Measurements from ENCODE around the gene THADA. TPM values are rescaled to one million over a fixed set of nuclear protein-coding genes. Genes with fewer than 3 reads are reported as not detected.

The THADA gene
- total RNA-seq, 1 experiment from 2014 or later, result 14.1 TPM

GRCh38 chr2:43346602-43347567, 249.0 kb downstream of the THADA start:
- Histone ChIP-seq H3K27ac (no peak overlapping the region), H3K9me3 (replicated peaks) (no peaks in the 10 kb centered on the region), H3K27me3 (replicated peaks) (no peaks in the 10 kb centered on the region), H3K4me1 (replicated peaks) (peaks cover 58% of the 10 kb centered on the region), H3K36me3 (no peaks in the 10 kb centered on the region), H3K4me3 (no peak overlapping the region)
- DNase-seq (ENCODE audit: low read depth in 1 of 2, low spot score in 2 of 2), result no peak

- no peaks in the 10 kb centered on the region for H3K9me3 ChIP-seq (replicated peaks)
- no peak overlapping the region for H3K27ac ChIP-seq
- H3K4me3 ChIP-seq, result no peak overlapping the region
- DNase-seq (ENCODE audit: low read depth in 1 of 2, low spot score in 2 of 2), result no peak
- no peaks in the 10 kb centered on the region for H3K36me3 ChIP-seq
- no peaks in the 10 kb centered on the region for H3K27me3 ChIP-seq (replicated peaks)
- peaks cover 66% of the 10 kb centered on the region for H3K4me1 ChIP-seq (replicated peaks)
Measured at GRCh38 chr2:43345872-43346271, 250.0 kb downstream of the THADA start.

- H3K27me3 ChIP-seq (replicated peaks), result no peaks in the 10 kb centered on the region
- H3K36me3 ChIP-seq, result no peaks in the 10 kb centered on the region
- H3K9me3 ChIP-seq (replicated peaks), result no peaks in the 10 kb centered on the region
- DNase-seq (ENCODE audit: low read depth in 1 of 2, low spot score in 2 of 2), result no peak
- H3K4me3 ChIP-seq, result no peak overlapping the region
- H3K27ac ChIP-seq, result no peak overlapping the region
- H3K4me1 ChIP-seq (replicated peaks), result peaks cover 65% of the 10 kb centered on the region
Measured at GRCh38 chr2:43345391-43345813, 250.4 kb downstream of the THADA start.

GRCh38 chr2:43344868-43345373, 250.9 kb downstream of the THADA start:
- Histone ChIP-seq H3K4me3 (no peak overlapping the region), H3K9me3 (replicated peaks) (no peaks in the 10 kb centered on the region), H3K27me3 (replicated peaks) (no peaks in the 10 kb centered on the region), H3K27ac (no peak overlapping the region), H3K4me1 (replicated peaks) (peaks cover 65% of the 10 kb centered on the region), H3K36me3 (no peaks in the 10 kb centered on the region)
- no peak for DNase-seq (ENCODE audit: low read depth in 1 of 2, low spot score in 2 of 2)

- no peaks in the 10 kb centered on the region for H3K27me3 ChIP-seq (replicated peaks)
- no peaks in the 10 kb centered on the region for H3K36me3 ChIP-seq
- no peak overlapping the region for H3K27ac ChIP-seq
- H3K4me1 ChIP-seq (replicated peaks), result peaks cover 55% of the 10 kb centered on the region
- peak; percentile 57 to 61 for DNase-seq (ENCODE audit: low read depth in 1 of 2, low spot score in 2 of 2)
- no peaks in the 10 kb centered on the region for H3K9me3 ChIP-seq (replicated peaks)
- H3K4me3 ChIP-seq, result no peak overlapping the region
Measured at GRCh38 chr2:43343573-43344304, 252.1 kb downstream of the THADA start.

GRCh38 chr2:43341959-43342757, 253.7 kb downstream of the THADA start:
- Histone ChIP-seq H3K27me3 (replicated peaks) (no peaks in the 10 kb centered on the region), H3K4me1 (replicated peaks) (peaks cover 52% of the 10 kb centered on the region), H3K36me3 (no peaks in the 10 kb centered on the region), H3K9me3 (replicated peaks) (no peaks in the 10 kb centered on the region), H3K27ac (no peak overlapping the region; the same call in 1 of the 2 replicates), H3K4me3 (no peak overlapping the region)
- no peak for DNase-seq (ENCODE audit: low read depth in 1 of 2, low spot score in 2 of 2)

GRCh38 chr2:43340945-43341356, 254.9 kb downstream of the THADA start:
- H3K36me3 ChIP-seq, result no peaks in the 10 kb centered on the region
- no peaks in the 10 kb centered on the region for H3K9me3 ChIP-seq (replicated peaks)
- DNase-seq (ENCODE audit: low read depth in 1 of 2, low spot score in 2 of 2), result peak; percentile 85 to 94
- H3K27me3 ChIP-seq (replicated peaks), result no peaks in the 10 kb centered on the region
- H3K27ac ChIP-seq, result peak overlapping the region; percentile 37
- H3K4me3 ChIP-seq, result no peak overlapping the region
- peaks cover 52% of the 10 kb centered on the region for H3K4me1 ChIP-seq (replicated peaks)

GRCh38 chr2:43340066-43340465, 255.8 kb downstream of the THADA start:
- Histone ChIP-seq H3K4me3 (no peak overlapping the region), H3K36me3 (no peaks in the 10 kb centered on the region), H3K27ac (peak overlapping the region; percentile 16), H3K9me3 (replicated peaks) (no peaks in the 10 kb centered on the region), H3K27me3 (replicated peaks) (no peaks in the 10 kb centered on the region), H3K4me1 (replicated peaks) (peaks cover 49% of the 10 kb centered on the region)
- peak in 1 of 2 experiments; percentile 18 for DNase-seq (ENCODE audit: low read depth in 1 of 2, low spot score in 2 of 2)

GRCh38 chr2:43333656-43334144, 262.1 kb downstream of the THADA start:
- no peak overlapping the region for H3K4me3 ChIP-seq
- peaks cover 13% of the 10 kb centered on the region for H3K4me1 ChIP-seq (replicated peaks)
- no peak overlapping the region for H3K27ac ChIP-seq
- no peaks in the 10 kb centered on the region for H3K9me3 ChIP-seq (replicated peaks)
- DNase-seq (ENCODE audit: low read depth in 1 of 2, low spot score in 2 of 2), result no peak
- H3K27me3 ChIP-seq (replicated peaks), result no peaks in the 10 kb centered on the region
- H3K36me3 ChIP-seq, result no peaks in the 10 kb centered on the region; the same call in 1 of the 2 replicates

GRCh38 chr2:43333101-43333655, 262.7 kb downstream of the THADA start:
- Histone ChIP-seq H3K4me3 (no peak overlapping the region), H3K27me3 (replicated peaks) (no peaks in the 10 kb centered on the region), H3K9me3 (replicated peaks) (no peaks in the 10 kb centered on the region), H3K36me3 (no peaks in the 10 kb centered on the region; the same call in 1 of the 2 replicates), H3K4me1 (replicated peaks) (peaks cover 13% of the 10 kb centered on the region), H3K27ac (no peak overlapping the region)
- no peak for DNase-seq (ENCODE audit: low read depth in 1 of 2, low spot score in 2 of 2)

- Histone ChIP-seq H3K4me3 (no peak overlapping the region), H3K36me3 (no peaks in the 10 kb centered on the region; the same call in 1 of the 2 replicates), H3K27ac (no peak overlapping the region), H3K9me3 (replicated peaks) (no peaks in the 10 kb centered on the region), H3K4me1 (replicated peaks) (peaks cover 13% of the 10 kb centered on the region), H3K27me3 (replicated peaks) (no peaks in the 10 kb centered on the region)
- no peak for DNase-seq (ENCODE audit: low read depth in 1 of 2, low spot score in 2 of 2)
Measured at GRCh38 chr2:43332653-43333052, 263.2 kb downstream of the THADA start.

- Histone ChIP-seq H3K4me1 (replicated peaks) (peaks cover 13% of the 10 kb centered on the region), H3K4me3 (no peak overlapping the region), H3K27ac (no peak overlapping the region), H3K9me3 (replicated peaks) (no peaks in the 10 kb centered on the region), H3K27me3 (replicated peaks) (no peaks in the 10 kb centered on the region), H3K36me3 (no peaks in the 10 kb centered on the region; the same call in 1 of the 2 replicates)
- no peak for DNase-seq (ENCODE audit: low read depth in 1 of 2, low spot score in 2 of 2)
Measured at GRCh38 chr2:43331422-43331821, 264.4 kb downstream of the THADA start.

- Histone ChIP-seq H3K9me3 (replicated peaks) (no peaks in the 10 kb centered on the region), H3K27ac (no peak overlapping the region), H3K4me3 (no peak overlapping the region), H3K27me3 (replicated peaks) (no peaks in the 10 kb centered on the region), H3K4me1 (replicated peaks) (peaks cover 16% of the 10 kb centered on the region), H3K36me3 (no peaks in the 10 kb centered on the region; the same call in 1 of the 2 replicates)
- DNase-seq (ENCODE audit: low read depth in 1 of 2, low spot score in 2 of 2), result no peak
Measured at GRCh38 chr2:43329637-43330036, 266.2 kb downstream of the THADA start.

Measured in SJSA1 (cell line).